Smooth muscle cell (in vitro differentiated cells): ENCODE data around the gene ARPC4. TPM values are rescaled to one million over a fixed set of nuclear protein-coding genes. Genes with fewer than 3 reads are reported as not detected.

Experiments
- DNase-seq: peaks from one replicate; lab custom pipeline; 2025; ENCODE audit not compliant: unreplicated experiment; lab: John Stamatoyannopoulos, UW
- H2AFZ ChIP-seq: fragments of 200-600 bp; sonication (generic); 2 replicates; pipeline ENCODE4 v1.6.0; 2016; ENCODE audit warnings: antibody characterized with exemption, low read depth, mild to moderate bottlenecking
- H3F3A ChIP-seq: fragments of 200-600 bp; sonication (generic); 2 replicates; pipeline ENCODE4 v1.6.0; 2017; ENCODE audit warnings: antibody characterized with exemption, low read depth
- H3K27ac ChIP-seq: fragments of 200-600 bp; sonication (generic); 2 replicates; pipeline ENCODE4 v1.5.1; 2016; ENCODE audit warnings: low read depth, mild to moderate bottlenecking
- H3K27me3 ChIP-seq: fragments of 200-600 bp; sonication (generic); 2 replicates; pipeline ENCODE4 v1.6.1; 2016; ENCODE audit warnings: low read depth, mild to moderate bottlenecking
- H3K36me3 ChIP-seq: fragments of 200-600 bp; sonication (generic); 2 replicates; pipeline ENCODE4 v1.5.1; 2016; ENCODE audit warnings: low read depth
- H3K4me1 ChIP-seq: fragments of 200-600 bp; sonication (generic); 2 replicates; pipeline ENCODE4 v1.5.1; 2016; ENCODE audit warnings: low read depth
- H3K4me2 ChIP-seq: fragments of 200-600 bp; sonication (generic); 2 replicates; pipeline ENCODE4 v1.6.0; 2016; ENCODE audit warnings: mild to moderate bottlenecking
- H3K4me3 ChIP-seq: fragments of 200-600 bp; sonication (generic); 2 replicates; pipeline ENCODE4 v1.5.1; 2016; ENCODE audit warnings: mild to moderate bottlenecking
- H3K79me2 ChIP-seq: fragments of 200-600 bp; sonication (generic); 2 replicates; pipeline ENCODE4 v1.6.0; 2016; ENCODE audit warnings: low read depth, mild to moderate bottlenecking
- H3K9ac ChIP-seq: fragments of 200-600 bp; sonication (generic); 2 replicates; pipeline ENCODE4 v1.6.0; 2016; ENCODE audit warnings: low read depth
- H3K9me3 ChIP-seq: fragments of 200-600 bp; sonication (generic); replicated peaks from 2 replicates; pipeline ENCODE4 v1.5.1; 2016; ENCODE audit warnings: low read depth
- H4K20me1 ChIP-seq: fragments of 200-600 bp; sonication (generic); 2 replicates; pipeline ENCODE4 v1.6.0; 2016; ENCODE audit warnings: low read depth
- CTCF ChIP-seq: fragments of 200-600 bp; sonication (generic); IDR thresholded peaks from 2 replicates; pipeline ENCODE4 v1.5.1; 2017; ENCODE audit warnings: borderline replicate concordance, mild to moderate bottlenecking, antibody characterized with exemption; ENCODE audit not compliant: insufficient read depth, poor library complexity, severe bottlenecking
- WGBS: methylation state at CpG from one replicate; pipeline ENCODE4 v1.1.7; 2016; ENCODE audit warnings: low lambda C conversion rate; 5-methylcytosine and 5-hydroxymethylcytosine counted together
- polyA plus RNA-seq: library from polyadenylated mRNA; unstranded; fragments of >200 nt; fragmentation: Nextera tagmentation; extraction: Ambion mirVana; gene quantifications from 2 replicates; pipeline ENCODE4 v1.2.1, GENCODE V29; 2016
- total RNA-seq: library from RNA; depleted of rRNA; stranded (reverse); fragments of >200 nt; gene quantifications from 2 replicates; pipeline ENCODE4 v1.2.3, GENCODE V29; 2014

Gene ARPC4
- total and polyA plus RNA-seq, 2 experiments from 2014 or later, result 93.9 to 130 TPM

GRCh38 chr3:9803494-9803893 lies 10.6 kb downstream of the ARPC4 start:
- peaks cover 17% of the 10 kb centered on the region for H3K36me3 ChIP-seq
- H3K9me3 ChIP-seq, result no peaks in the 10 kb centered on the region
- DNase-seq, result no peak
- no peak overlapping the region for H3K27ac ChIP-seq
- H3K9ac ChIP-seq, result no peak overlapping the region
- no peak overlapping the region for H3K4me3 ChIP-seq
- H3K27me3 ChIP-seq, result no peaks in the 10 kb centered on the region
- peaks cover 23% of the 10 kb centered on the region for H3F3A ChIP-seq
- TF ChIP-seq CTCF, result no peak
- 96% methylated on average over 1 of the region's 1 CpG for whole genome bisulfite sequencing
- H2AFZ ChIP-seq, result no peak overlapping the region
- H3K79me2 ChIP-seq, result peaks cover 11% of the 10 kb centered on the region
- H4K20me1 ChIP-seq, result peaks cover 16% of the 10 kb centered on the region
- H3K4me2 ChIP-seq, result no peak overlapping the region
- no peaks in the 10 kb centered on the region for H3K4me1 ChIP-seq

- Histone ChIP-seq H3K9ac (no peak overlapping the region), H2AFZ (no peak overlapping the region), H4K20me1 (peaks cover 1% of the 10 kb centered on the region), H3K79me2 (no peaks in the 10 kb centered on the region), H3K27ac (no peak overlapping the region), H3F3A (peaks cover 33% of the 10 kb centered on the region), H3K4me1 (peaks cover 8% of the 10 kb centered on the region), H3K36me3 (peaks cover 12% of the 10 kb centered on the region), H3K4me3 (no peak overlapping the region), H3K4me2 (no peak overlapping the region), H3K27me3 (no peaks in the 10 kb centered on the region), H3K9me3 (no peaks in the 10 kb centered on the region)
- no peak for DNase-seq
- 98% methylated on average over 5 of the region's 5 CpGs for WGBS
- no peak for TF ChIP-seq CTCF
Observed at GRCh38 chr3:9804996-9805395, 12.1 kb downstream of the ARPC4 start.

DNA sequence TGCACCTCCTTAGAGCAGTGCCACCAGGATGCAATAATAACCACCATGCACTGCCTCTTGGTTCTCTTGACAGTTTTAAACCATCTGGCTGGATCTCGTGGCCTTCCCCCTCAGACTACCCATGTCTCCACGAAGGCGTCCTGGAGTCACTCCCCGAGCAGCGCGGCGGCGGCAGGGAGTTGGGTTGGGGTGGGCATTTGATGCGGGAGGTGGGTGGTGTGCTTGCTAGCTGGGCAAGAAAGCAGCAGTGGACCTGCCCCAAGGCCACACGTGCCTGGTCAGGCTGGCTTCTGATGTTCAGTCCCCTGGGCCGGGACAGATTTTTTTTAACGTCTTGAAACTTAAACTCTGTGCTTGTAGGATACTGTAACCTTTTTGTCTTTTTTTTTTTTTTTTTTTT lies 13.3 kb downstream of the ARPC4 start:
- no peak overlapping the region for H3K27ac ChIP-seq
- no peaks in the 10 kb centered on the region for H3K27me3 ChIP-seq
- H3K4me2 ChIP-seq, result no peak overlapping the region
- H3K4me3 ChIP-seq, result no peak overlapping the region
- H3K79me2 ChIP-seq, result no peaks in the 10 kb centered on the region
- no peak overlapping the region for H2AFZ ChIP-seq
- no peak for DNase-seq
- peaks cover 12% of the 10 kb centered on the region for H3K36me3 ChIP-seq
- H3K9ac ChIP-seq, result no peak overlapping the region
- peaks cover 13% of the 10 kb centered on the region for H3K4me1 ChIP-seq
- H3F3A ChIP-seq, result peaks cover 33% of the 10 kb centered on the region
- 99% methylated on average over 12 of the region's 12 CpGs for WGBS
- no peaks in the 10 kb centered on the region for H4K20me1 ChIP-seq
- no peaks in the 10 kb centered on the region for H3K9me3 ChIP-seq
- no peak for TF ChIP-seq CTCF

GRCh38 chr3:9806688-9807589 lies 14.1 kb downstream of the ARPC4 start:
- H3K27me3 ChIP-seq, result no peaks in the 10 kb centered on the region

More at GRCh38 chr3:9806688-9807589, 14.1 kb downstream of the ARPC4 start:
- no peak overlapping the region for H3K9ac ChIP-seq
- H3K79me2 ChIP-seq, result no peaks in the 10 kb centered on the region
- H3K4me2 ChIP-seq, result no peak overlapping the region
- WGBS, result 97% methylated on average over 7 of the region's 7 CpGs
- TF ChIP-seq CTCF, result no peak
- no peak overlapping the region for H3K27ac ChIP-seq
- DNase-seq, result no peak
- H3K9me3 ChIP-seq, result no peaks in the 10 kb centered on the region
- H4K20me1 ChIP-seq, result no peaks in the 10 kb centered on the region
- H3K4me3 ChIP-seq, result no peak overlapping the region
- H3F3A ChIP-seq, result peaks cover 33% of the 10 kb centered on the region
- H3K4me1 ChIP-seq, result peaks cover 13% of the 10 kb centered on the region
- H3K36me3 ChIP-seq, result peaks cover 6% of the 10 kb centered on the region
- H2AFZ ChIP-seq, result no peak overlapping the region
